ENCODE results near the gene DNAH5.

The DNAH5 gene

GRCh38 chr5:13976223-13976622 lies 31.7 kb upstream of the DNAH5 start:
- WGBS, result 73% methylated on average over 2 of the region's 2 CpGs

GRCh38 chr5:13975246-13975645 lies 30.8 kb upstream of the DNAH5 start:
- no peaks in the 10 kb centered on the region for H3K9me3 ChIP-seq (ENCODE audit: insufficient read depth, low read depth, low read length)
- H3K4me1 ChIP-seq (ENCODE audit: insufficient read depth, low read length), result no peaks in the 10 kb centered on the region
- no peak overlapping the region for H3K4me3 ChIP-seq (ENCODE audit: low read length)
- no peak overlapping the region for H3K9ac ChIP-seq (ENCODE audit: low read depth, low read length)
- 92% methylated on average over 1 of the region's 2 CpGs for WGBS
- H3K36me3 ChIP-seq (ENCODE audit: insufficient read depth, low read length), result no peaks in the 10 kb centered on the region
- H3K27ac ChIP-seq (ENCODE audit: low read depth, low read length), result no peak overlapping the region
- H3K27me3 ChIP-seq (ENCODE audit: insufficient read depth, low read length), result no peaks in the 10 kb centered on the region

More at GRCh38 chr5:13976223-13976622, 31.7 kb upstream of the DNAH5 start:
- Histone ChIP-seq H3K4me3 (ENCODE audit: low read length) (no peak overlapping the region), H3K27me3 (ENCODE audit: insufficient read depth, low read length) (no peaks in the 10 kb centered on the region), H3K4me1 (ENCODE audit: insufficient read depth, low read length) (no peaks in the 10 kb centered on the region), H3K9ac (ENCODE audit: low read depth, low read length) (no peak overlapping the region), H3K27ac (ENCODE audit: low read depth, low read length) (no peak overlapping the region), H3K9me3 (ENCODE audit: insufficient read depth, low read depth, low read length) (no peaks in the 10 kb centered on the region), H3K36me3 (ENCODE audit: insufficient read depth, low read length) (no peaks in the 10 kb centered on the region)

GRCh38 chr5:13973724-13974123 lies 29.2 kb upstream of the DNAH5 start:
- no peaks in the 10 kb centered on the region for H3K27me3 ChIP-seq (ENCODE audit: insufficient read depth, low read length)
- H3K27ac ChIP-seq (ENCODE audit: low read depth, low read length), result no peak overlapping the region
- H3K4me1 ChIP-seq (ENCODE audit: insufficient read depth, low read length), result no peaks in the 10 kb centered on the region
- H3K9me3 ChIP-seq (ENCODE audit: insufficient read depth, low read depth, low read length), result no peaks in the 10 kb centered on the region
- H3K9ac ChIP-seq (ENCODE audit: low read depth, low read length), result no peak overlapping the region
- 95% methylated on average over 6 of the region's 6 CpGs for WGBS
- no peaks in the 10 kb centered on the region for H3K36me3 ChIP-seq (ENCODE audit: insufficient read depth, low read length)
- no peak overlapping the region for H3K4me3 ChIP-seq (ENCODE audit: low read length)

- H3K4me1 ChIP-seq (ENCODE audit: insufficient read depth, low read length), result no peaks in the 10 kb centered on the region
- no peaks in the 10 kb centered on the region for H3K27me3 ChIP-seq (ENCODE audit: insufficient read depth, low read length)
- WGBS, result 78% methylated on average over 7 of the region's 7 CpGs
- no peak overlapping the region for H3K27ac ChIP-seq (ENCODE audit: low read depth, low read length)
- no peak overlapping the region for H3K4me3 ChIP-seq (ENCODE audit: low read length)
- no peaks in the 10 kb centered on the region for H3K36me3 ChIP-seq (ENCODE audit: insufficient read depth, low read length)
- no peaks in the 10 kb centered on the region for H3K9me3 ChIP-seq (ENCODE audit: insufficient read depth, low read depth, low read length)
- no peak overlapping the region for H3K9ac ChIP-seq (ENCODE audit: low read depth, low read length)
Observed at GRCh38 chr5:13972029-13972428, 27.5 kb upstream of the DNAH5 start.

DNA sequence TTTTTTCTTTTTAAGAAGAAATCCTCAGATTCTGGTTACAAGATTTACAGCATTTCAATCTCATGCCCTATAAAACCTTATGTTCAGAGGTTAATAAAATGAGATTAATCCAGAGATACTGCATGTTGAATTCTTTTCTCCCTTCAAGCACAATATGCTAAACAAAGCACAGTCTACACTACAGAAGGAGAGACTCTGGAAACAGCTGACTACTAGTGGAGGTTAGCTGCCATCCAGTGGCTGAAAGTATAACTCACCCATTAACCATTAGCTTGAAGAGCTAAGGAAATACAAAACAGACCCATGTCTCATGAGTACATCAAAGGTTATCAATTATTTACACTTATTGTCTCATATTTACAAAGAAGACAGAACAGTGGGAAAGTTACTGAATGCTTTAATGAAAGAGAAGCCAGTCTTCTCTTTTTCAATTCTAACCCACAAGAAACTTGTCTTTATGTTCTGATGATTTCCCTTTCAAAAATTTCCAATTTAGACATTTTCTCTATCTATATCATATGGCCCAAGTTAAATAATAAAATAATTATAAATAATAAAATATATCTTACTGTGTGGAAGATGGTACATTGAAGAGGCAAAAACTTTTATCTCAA lies 12.7 kb upstream of the DNAH5 start:
- Histone ChIP-seq H3K27me3 (ENCODE audit: insufficient read depth, low read length) (no peaks in the 10 kb centered on the region), H3K4me1 (ENCODE audit: insufficient read depth, low read length) (no peaks in the 10 kb centered on the region), H3K4me3 (ENCODE audit: low read length) (no peak overlapping the region), H3K9ac (ENCODE audit: low read depth, low read length) (no peak overlapping the region), H3K36me3 (ENCODE audit: insufficient read depth, low read length) (no peaks in the 10 kb centered on the region), H3K27ac (ENCODE audit: low read depth, low read length) (no peak overlapping the region), H3K9me3 (ENCODE audit: insufficient read depth, low read depth, low read length) (no peaks in the 10 kb centered on the region)

DNA sequence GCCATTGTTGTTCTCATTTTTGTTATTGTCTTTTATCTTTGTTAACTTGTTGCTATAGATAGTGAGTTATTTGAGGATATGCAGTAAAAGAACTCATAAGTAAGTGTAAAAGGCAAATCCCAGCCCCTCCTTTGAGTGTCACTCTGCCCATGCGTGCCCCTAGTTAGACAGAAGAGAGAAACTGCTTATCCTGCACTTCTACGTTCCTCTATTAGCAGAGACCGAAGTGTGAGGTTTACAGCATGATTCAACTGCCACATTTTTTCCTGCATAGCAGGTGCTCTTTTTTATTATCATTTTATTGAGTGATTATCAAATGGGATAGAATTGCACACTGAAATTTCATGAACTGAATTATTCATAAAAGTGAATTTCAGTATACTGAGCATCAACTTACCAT lies 12.0 kb upstream of the DNAH5 start:
- Histone ChIP-seq H3K27me3 (ENCODE audit: insufficient read depth, low read length) (no peaks in the 10 kb centered on the region), H3K4me1 (ENCODE audit: insufficient read depth, low read length) (no peaks in the 10 kb centered on the region), H3K27ac (ENCODE audit: low read depth, low read length) (no peak overlapping the region), H3K9me3 (ENCODE audit: insufficient read depth, low read depth, low read length) (no peaks in the 10 kb centered on the region), H3K9ac (ENCODE audit: low read depth, low read length) (no peak overlapping the region), H3K4me3 (ENCODE audit: low read length) (no peak overlapping the region), H3K36me3 (ENCODE audit: insufficient read depth, low read length) (no peaks in the 10 kb centered on the region)
- WGBS, result 92% methylated on average over 3 of the region's 3 CpGs

DNA sequence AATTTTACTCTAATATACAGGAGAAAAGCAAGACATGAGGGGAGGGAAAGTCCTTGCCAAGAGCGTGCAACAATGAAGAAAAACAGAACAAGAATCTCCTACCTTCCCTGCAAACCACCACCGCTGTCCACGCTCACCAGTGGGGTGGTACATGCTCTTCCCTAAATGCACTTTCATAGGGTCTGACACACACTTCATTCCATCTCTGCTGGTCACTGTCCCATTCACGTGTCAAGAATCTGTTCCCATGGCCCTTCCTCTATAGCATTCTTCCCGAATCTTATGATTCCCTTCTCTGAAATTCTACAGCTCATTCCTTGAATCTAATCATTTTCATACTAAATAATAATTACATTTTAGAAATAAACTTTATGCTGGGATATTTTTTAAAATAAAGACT lies 11.4 kb upstream of the DNAH5 start:
- no peaks in the 10 kb centered on the region for H3K4me1 ChIP-seq (ENCODE audit: insufficient read depth, low read length)
- no peaks in the 10 kb centered on the region for H3K27me3 ChIP-seq (ENCODE audit: insufficient read depth, low read length)
- H3K9me3 ChIP-seq (ENCODE audit: insufficient read depth, low read depth, low read length), result no peaks in the 10 kb centered on the region
- no peaks in the 10 kb centered on the region for H3K36me3 ChIP-seq (ENCODE audit: insufficient read depth, low read length)
- WGBS, result 87% methylated on average over 5 of the region's 5 CpGs
- no peak overlapping the region for H3K9ac ChIP-seq (ENCODE audit: low read depth, low read length)
- no peak overlapping the region for H3K4me3 ChIP-seq (ENCODE audit: low read length)
- H3K27ac ChIP-seq (ENCODE audit: low read depth, low read length), result no peak overlapping the region

GRCh38 chr5:13946111-13946510 lies 1.6 kb upstream of the DNAH5 start:
- Histone ChIP-seq H3K4me3 (ENCODE audit: low read length) (no peak overlapping the region), H3K4me1 (ENCODE audit: insufficient read depth, low read length) (peaks cover 34% of the 10 kb centered on the region), H3K27ac (ENCODE audit: low read depth, low read length) (no peak overlapping the region), H3K36me3 (ENCODE audit: insufficient read depth, low read length) (no peaks in the 10 kb centered on the region), H3K9me3 (ENCODE audit: insufficient read depth, low read depth, low read length) (no peaks in the 10 kb centered on the region), H3K27me3 (ENCODE audit: insufficient read depth, low read length) (no peaks in the 10 kb centered on the region), H3K9ac (ENCODE audit: low read depth, low read length) (no peak overlapping the region)
- 94% methylated on average over 10 of the region's 10 CpGs for WGBS

DNA sequence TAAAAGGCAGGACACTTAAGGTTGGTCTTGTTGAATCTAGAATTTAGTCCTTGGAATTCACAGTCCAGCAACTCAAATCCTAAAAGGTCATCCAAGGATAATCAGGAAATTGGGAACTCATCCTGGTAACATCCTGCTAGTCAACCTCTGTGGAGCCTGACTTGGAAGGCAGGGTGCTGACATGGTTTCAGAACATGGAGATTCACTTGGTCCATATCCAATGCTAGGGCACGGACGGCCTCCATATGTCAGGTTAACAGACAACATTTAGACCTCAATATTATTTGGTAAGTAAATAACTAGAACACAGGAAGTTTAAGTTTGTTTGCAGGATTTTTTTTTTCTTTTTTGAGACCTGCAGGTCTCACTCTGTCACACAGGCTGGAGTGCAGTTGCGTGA lies 783 bp upstream of the DNAH5 start:
- H3K9me3 ChIP-seq (ENCODE audit: insufficient read depth, low read depth, low read length), result no peaks in the 10 kb centered on the region
- no peak overlapping the region for H3K9ac ChIP-seq (ENCODE audit: low read depth, low read length)
- H3K27ac ChIP-seq (ENCODE audit: low read depth, low read length), result no peak overlapping the region
- peaks cover 34% of the 10 kb centered on the region for H3K4me1 ChIP-seq (ENCODE audit: insufficient read depth, low read length)
- WGBS, result 100% methylated on average over 3 of the region's 3 CpGs
- H3K4me3 ChIP-seq (ENCODE audit: low read length), result no peak overlapping the region
- H3K36me3 ChIP-seq (ENCODE audit: insufficient read depth, low read length), result no peaks in the 10 kb centered on the region
- H3K27me3 ChIP-seq (ENCODE audit: insufficient read depth, low read length), result no peaks in the 10 kb centered on the region

DNA sequence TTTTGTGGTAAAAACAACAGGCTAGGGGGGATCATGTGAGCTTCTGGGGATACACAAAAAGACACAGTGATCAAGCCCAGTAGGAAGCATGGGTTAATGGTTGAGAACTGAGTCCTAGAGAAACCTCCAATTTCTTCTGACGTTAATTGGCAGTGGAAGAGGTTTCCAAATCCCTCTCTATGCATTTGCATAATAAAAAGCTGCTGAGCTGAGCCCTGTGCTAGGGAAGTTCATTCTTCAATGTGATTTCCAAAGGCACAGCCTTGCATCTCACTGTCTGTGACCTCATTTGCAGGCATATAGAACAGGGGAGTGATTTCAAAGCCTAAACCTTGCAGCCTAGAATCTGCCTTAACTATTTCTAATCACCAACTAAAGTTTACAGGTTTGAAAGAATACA lies 812 bp downstream of the DNAH5 start:
- no peak overlapping the region for H3K27ac ChIP-seq (ENCODE audit: low read depth, low read length)
- H3K36me3 ChIP-seq (ENCODE audit: insufficient read depth, low read length), result no peaks in the 10 kb centered on the region
- no peak overlapping the region for H3K9ac ChIP-seq (ENCODE audit: low read depth, low read length)
- H3K27me3 ChIP-seq (ENCODE audit: insufficient read depth, low read length), result no peaks in the 10 kb centered on the region
- no peaks in the 10 kb centered on the region for H3K9me3 ChIP-seq (ENCODE audit: insufficient read depth, low read depth, low read length)
- H3K4me1 ChIP-seq (ENCODE audit: insufficient read depth, low read length), result peaks cover 40% of the 10 kb centered on the region
- no peak overlapping the region for H3K4me3 ChIP-seq (ENCODE audit: low read length)
- 0% methylated on average over 1 of the region's 1 CpG for WGBS

- Histone ChIP-seq H3K4me3 (ENCODE audit: low read length) (no peak overlapping the region), H3K4me1 (ENCODE audit: insufficient read depth, low read length) (peaks cover 40% of the 10 kb centered on the region), H3K27ac (ENCODE audit: low read depth, low read length) (peak overlapping the region; percentile 43; the same call in 1 of the 2 replicates), H3K27me3 (ENCODE audit: insufficient read depth, low read length) (0 out of 2 replicates have a peak, but pooled peaks cover 3% of the 10 kb centered on the region), H3K9ac (ENCODE audit: low read depth, low read length) (no peak overlapping the region), H3K9me3 (ENCODE audit: insufficient read depth, low read depth, low read length) (no peaks in the 10 kb centered on the region), H3K36me3 (ENCODE audit: insufficient read depth, low read length) (no peaks in the 10 kb centered on the region)
- 43% methylated on average over 3 of the region's 3 CpGs for WGBS
Observed at GRCh38 chr5:13941468-13941867, 3.0 kb downstream of the DNAH5 start.

DNA sequence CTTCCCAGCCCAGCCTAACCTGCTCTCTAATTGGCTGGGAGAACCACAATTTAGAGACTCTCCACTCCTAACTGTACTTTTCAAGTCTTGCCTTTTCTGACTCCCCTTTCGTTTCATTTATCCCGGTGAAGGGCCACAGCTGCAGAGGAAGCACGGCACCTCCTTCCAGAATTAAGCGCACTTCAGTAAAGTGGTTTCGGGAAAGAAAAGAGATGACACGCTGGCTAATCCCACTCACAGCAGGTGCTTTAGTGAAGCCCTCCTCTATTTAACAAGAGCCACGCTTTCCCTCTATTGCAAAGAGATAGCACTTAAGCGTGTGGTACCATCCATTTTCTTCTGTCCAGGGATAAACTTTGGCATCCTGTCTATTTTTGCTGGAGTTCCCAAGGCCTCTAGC lies 4.8 kb downstream of the DNAH5 start:
- no peak overlapping the region for H3K4me3 ChIP-seq (ENCODE audit: low read length)
- H3K9me3 ChIP-seq (ENCODE audit: insufficient read depth, low read depth, low read length), result no peaks in the 10 kb centered on the region
- H3K27ac ChIP-seq (ENCODE audit: low read depth, low read length), result no peak overlapping the region
- H3K4me1 ChIP-seq (ENCODE audit: insufficient read depth, low read length), result peaks cover 34% of the 10 kb centered on the region
- no peaks in the 10 kb centered on the region for H3K36me3 ChIP-seq (ENCODE audit: insufficient read depth, low read length)
- 0 out of 2 replicates have a peak, but pooled peaks cover 3% of the 10 kb centered on the region for H3K27me3 ChIP-seq (ENCODE audit: insufficient read depth, low read length)
- no peak overlapping the region for H3K9ac ChIP-seq (ENCODE audit: low read depth, low read length)
- WGBS, result 65% methylated on average over 8 of the region's 8 CpGs

Data from HUES64 (cell line).